Activated CD8-positive, alpha-beta memory T cell treated with anti-CD3 and anti-CD28 coated beads for 36 hours (primary cell): ENCODE data around the gene ACTMAP. TPM values are rescaled to one million over a fixed set of nuclear protein-coding genes. Genes with fewer than 3 reads are reported as not detected.

Experiments used
- CTCF ChIA-PET: fragments of 350-600 bp; sonication (Branson Sonifier 250); formaldehyde crosslinking; loops from one replicate; lab custom pipeline; 2021; ENCODE audit warnings: antibody characterized with exemption; lab: Charles Lee
- POLR2A ChIA-PET: fragments of 350-600 bp; sonication (Branson Sonifier 250); formaldehyde crosslinking; loops from one replicate; lab custom pipeline; 2021; ENCODE audit warnings: antibody characterized with exemption; lab: Charles Lee
- total RNA-seq, 2 experiments: library from RNA; stranded (reverse); gene quantifications; one replicate each; pipeline ENCODE4 v1.2.3, GENCODE V29; 2021

Gene ACTMAP
- total RNA-seq, 2 experiments from 2014 or later, result 9.2 to 9.8 TPM

- POLR2A ChIA-PET, result no interaction called here
- CTCF ChIA-PET, result no interaction called here
These were observed 54.4 kb downstream of the ACTMAP start for GRCh38 chr19:40695881-40696280.

GRCh38 chr19:40693896-40694295, 56.4 kb downstream of the ACTMAP start:
- POLR2A ChIA-PET, result no interaction called here
- CTCF ChIA-PET, result interaction anchor here (0.6 to 1.0 kb wide), 2 partner anchors 59 to 76 kb away, joined by 3 read pairs; no protein-coding TSS in a partner anchor

GRCh38 chr19:40693150-40693788, 57.0 kb downstream of the ACTMAP start:
- ChIA-PET CTCF (interaction anchor here (1.0 kb wide), 1 partner anchor 58 kb away, joined by 3 read pairs; no protein-coding TSS in a partner anchor), POLR2A (no interaction called here)

GRCh38 chr19:40692212-40692551, 58.1 kb downstream of the ACTMAP start:
- CTCF ChIA-PET, result no interaction called here
- POLR2A ChIA-PET, result interaction anchor here (1.0 kb wide), 1 partner anchor 617 kb away, joined by 3 read pairs; no protein-coding TSS in a partner anchor

- ChIA-PET CTCF (interaction anchor here (0.7 kb wide), 2 partner anchors 33 to 289 kb away, joined by 4 read pairs; no protein-coding TSS in a partner anchor), POLR2A (interaction anchor here (0.8 to 1.6 kb wide), 6 partner anchors 20 to 617 kb away, joined by 3 to 12 read pairs (median 3); partner anchors contain the start of genes COQ8B, ITPKC and RAB4B)
These were observed 58.7 kb downstream of the ACTMAP start for GRCh38 chr19:40691421-40692211.

Other genes starting within 250 kb of the ACTMAP start
- 10 to 100 TPM; 86.7 to 93.5 TPM for gene SHKBP1, start 173.6 kb downstream of the ACTMAP start, total RNA-seq
- gene LTBP4, start 149.1 kb downstream of the ACTMAP start, total RNA-seq, result 100 to 1,000 TPM; 141 to 144 TPM
- 10 to 100 TPM; 15.2 TPM for gene NUMBL, start 59.8 kb downstream of the ACTMAP start, total RNA-seq
- gene COQ8B, start 33.6 kb downstream of the ACTMAP start, total RNA-seq, result 10 to 100 TPM; 22.1 to 22.5 TPM
- 1 to 10 TPM; 5.2 to 5.7 TPM for gene ITPKC, start 33.4 kb downstream of the ACTMAP start, total RNA-seq
- gene SNRPA, start 726 bp upstream of the ACTMAP start, total RNA-seq, result 100 to 1,000 TPM; 215 to 237 TPM
- gene MIA, start 25.0 kb upstream of the ACTMAP start, total RNA-seq, result not detected
- 10 to 100 TPM; 23.4 to 24.5 TPM for gene RAB4B, start 27.8 kb upstream of the ACTMAP start, total RNA-seq
- 10 to 100 TPM; 89.7 to 90.9 TPM for gene EGLN2, start 48.7 kb upstream of the ACTMAP start, total RNA-seq
- not detected for gene CYP2A6, start 100.0 kb upstream of the ACTMAP start, total RNA-seq
- not detected for gene CYP2A7, start 131.8 kb upstream of the ACTMAP start, total RNA-seq
- not detected for gene CYP2B6, start 240.8 kb upstream of the ACTMAP start, total RNA-seq